ENCODE results near the gene VPS8.

- no peak for TF ChIP-seq CTCF (IDR thresholded peaks at IDR 0.05)
- no peak for TF ChIP-seq POLR2A (IDR thresholded peaks at IDR 0.05; ENCODE audit: low read depth)
Measured at GRCh38 chr3:184825121-184825820, 13.3 kb downstream of the VPS8 start.
